Measurements from ENCODE around the gene SLC17A1. TPM values are rescaled to one million over a fixed set of nuclear protein-coding genes. Genes with fewer than 3 reads are reported as not detected.

The SLC17A1 gene
- total and polyA plus RNA-seq, 2 of the 4 experiments (the other 2 are of a cell fraction) = not detected

DNA sequence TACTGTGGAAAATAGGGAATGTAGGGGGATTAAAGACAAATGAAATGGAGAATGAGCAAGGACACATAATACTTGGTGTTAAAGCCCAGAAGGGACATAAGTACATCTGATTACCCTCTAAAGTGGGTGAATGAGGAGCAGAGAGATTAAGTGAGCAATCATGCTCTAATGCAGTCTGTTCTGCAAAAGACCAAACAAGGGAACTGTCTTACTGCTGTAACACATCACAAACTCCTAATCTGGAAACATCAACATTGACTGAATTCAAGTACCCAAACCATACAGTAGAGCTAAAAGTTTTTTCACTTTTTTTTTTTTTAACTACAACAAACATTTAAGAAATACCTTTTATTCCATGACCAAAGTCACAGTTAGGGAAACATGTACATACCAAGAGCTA is 96.6 kb downstream of the SLC17A1 start:
- no peak overlapping the region for H3K9ac ChIP-seq (ENCODE audit: low read depth, low read length)
- no peak for ATAC-seq (ENCODE audit: low read depth)
- no peak overlapping the region for H3K18ac ChIP-seq (ENCODE audit: low read depth, low read length)
- no peak overlapping the region for H4K5ac ChIP-seq (ENCODE audit: low read depth, low read length)
- no peak overlapping the region for H4K8ac ChIP-seq (ENCODE audit: low read depth in 2 of 2, low read length in 2 of 2)
- H2BK20ac ChIP-seq (ENCODE audit: low read depth, low read length) = no peak overlapping the region
- H2AFZ ChIP-seq (replicated peaks; ENCODE audit: low read length, poor library complexity) = no peak overlapping the region
- dilution Hi-C loops (cut with HindIII; ENCODE audit: low sequenced_read_pairs, unreplicated experiment) (no loop called here), intact Hi-C loops (cut with micrococcal nuclease) (no loop called here), in situ Hi-C loops (cut with MboI; ENCODE audit: low sequenced_read_pairs) (no loop called here)
- ChIA-PET CTCF (no interaction called here), POLR2A (ENCODE audit: unreplicated experiment) (no interaction called here)
- H2BK5ac ChIP-seq (ENCODE audit: low read depth, low read length, poor library complexity, severe bottlenecking) = no peak overlapping the region
- H4K91ac ChIP-seq (ENCODE audit: insufficient read depth, low read depth, low read length) = no peak overlapping the region
- H3K79me1 ChIP-seq (ENCODE audit: low read depth in 1 of 2, low read length in 2 of 2) = no peaks in the 10 kb centered on the region
- no TSS peak for BruUV-seq (replicated peaks)
- no peaks in the 10 kb centered on the region for H3K9me3 ChIP-seq (ENCODE audit: control insufficient read depth, insufficient read depth, low read length)
- TF ChIP-seq CEBPB (IDR thresholded peaks at IDR 0.05; ENCODE audit: low read depth, low read length) = no peak
- TF ChIP-seq RCOR1 (IDR thresholded peaks at IDR 0.05; ENCODE audit: insufficient replicate concordance, low read length) = no peak
- no peak for TF ChIP-seq NFE2L2 (IDR thresholded peaks at IDR 0.05; ENCODE audit: low read depth, low read length)
- no peak for TF ChIP-seq FOS (IDR thresholded peaks at IDR 0.05; ENCODE audit: low read depth, low read length)
- TF ChIP-seq, protein P1, sequence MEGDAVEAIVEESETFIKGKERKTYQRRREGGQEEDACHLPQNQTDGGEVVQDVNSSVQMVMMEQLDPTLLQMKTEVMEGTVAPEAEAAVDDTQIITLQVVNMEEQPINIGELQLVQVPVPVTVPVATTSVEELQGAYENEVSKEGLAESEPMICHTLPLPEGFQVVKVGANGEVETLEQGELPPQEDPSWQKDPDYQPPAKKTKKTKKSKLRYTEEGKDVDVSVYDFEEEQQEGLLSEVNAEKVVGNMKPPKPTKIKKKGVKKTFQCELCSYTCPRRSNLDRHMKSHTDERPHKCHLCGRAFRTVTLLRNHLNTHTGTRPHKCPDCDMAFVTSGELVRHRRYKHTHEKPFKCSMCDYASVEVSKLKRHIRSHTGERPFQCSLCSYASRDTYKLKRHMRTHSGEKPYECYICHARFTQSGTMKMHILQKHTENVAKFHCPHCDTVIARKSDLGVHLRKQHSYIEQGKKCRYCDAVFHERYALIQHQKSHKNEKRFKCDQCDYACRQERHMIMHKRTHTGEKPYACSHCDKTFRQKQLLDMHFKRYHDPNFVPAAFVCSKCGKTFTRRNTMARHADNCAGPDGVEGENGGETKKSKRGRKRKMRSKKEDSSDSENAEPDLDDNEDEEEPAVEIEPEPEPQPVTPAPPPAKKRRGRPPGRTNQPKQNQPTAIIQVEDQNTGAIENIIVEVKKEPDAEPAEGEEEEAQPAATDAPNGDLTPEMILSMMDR (conservative IDR thresholded peaks at IDR 0.05; ENCODE audit: low read depth, low read length) = no peak
- no peak for TF ChIP-seq SMC3 (IDR thresholded peaks at IDR 0.05; ENCODE audit: low read depth, low read length)
- no peak for TF ChIP-seq MXI1 (IDR thresholded peaks at IDR 0.05; ENCODE audit: borderline replicate concordance, low read depth, low read length)
- no peak for TF ChIP-seq MAZ (IDR thresholded peaks at IDR 0.05; ENCODE audit: borderline replicate concordance, low read depth, low read length)
- no peak for TF ChIP-seq BHLHE40 (IDR thresholded peaks at IDR 0.05; ENCODE audit: low read depth, low read length)
- TF ChIP-seq MAFK (IDR thresholded peaks at IDR 0.05; ENCODE audit: low read depth, low read length) = no peak
- TF ChIP-seq CHD1 (IDR thresholded peaks at IDR 0.05; ENCODE audit: low read depth, low read length) = no peak
- no peak for TF ChIP-seq POLR2A (IDR thresholded peaks at IDR 0.05; ENCODE audit: low read depth, low read length)
- TF ChIP-seq, protein P2, sequence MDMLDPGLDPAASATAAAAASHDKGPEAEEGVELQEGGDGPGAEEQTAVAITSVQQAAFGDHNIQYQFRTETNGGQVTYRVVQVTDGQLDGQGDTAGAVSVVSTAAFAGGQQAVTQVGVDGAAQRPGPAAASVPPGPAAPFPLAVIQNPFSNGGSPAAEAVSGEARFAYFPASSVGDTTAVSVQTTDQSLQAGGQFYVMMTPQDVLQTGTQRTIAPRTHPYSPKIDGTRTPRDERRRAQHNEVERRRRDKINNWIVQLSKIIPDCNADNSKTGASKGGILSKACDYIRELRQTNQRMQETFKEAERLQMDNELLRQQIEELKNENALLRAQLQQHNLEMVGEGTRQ (IDR thresholded peaks at IDR 0.05; ENCODE audit: low read depth, low read length) = no peak
- no peak for TF ChIP-seq RFX5 (IDR thresholded peaks at IDR 0.05; ENCODE audit: low read depth, low read length)
- TF ChIP-seq, protein P3, sequence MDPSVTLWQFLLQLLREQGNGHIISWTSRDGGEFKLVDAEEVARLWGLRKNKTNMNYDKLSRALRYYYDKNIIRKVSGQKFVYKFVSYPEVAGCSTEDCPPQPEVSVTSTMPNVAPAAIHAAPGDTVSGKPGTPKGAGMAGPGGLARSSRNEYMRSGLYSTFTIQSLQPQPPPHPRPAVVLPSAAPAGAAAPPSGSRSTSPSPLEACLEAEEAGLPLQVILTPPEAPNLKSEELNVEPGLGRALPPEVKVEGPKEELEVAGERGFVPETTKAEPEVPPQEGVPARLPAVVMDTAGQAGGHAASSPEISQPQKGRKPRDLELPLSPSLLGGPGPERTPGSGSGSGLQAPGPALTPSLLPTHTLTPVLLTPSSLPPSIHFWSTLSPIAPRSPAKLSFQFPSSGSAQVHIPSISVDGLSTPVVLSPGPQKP (IDR thresholded peaks at IDR 0.05; ENCODE audit: borderline replicate concordance, low read depth, low read length) = no peak
- no peak overlapping the region for H2AK9ac ChIP-seq (replicated peaks; ENCODE audit: low read depth, low read length, poor library complexity)
- H3K27me3 ChIP-seq (ENCODE audit: control insufficient read depth, insufficient read depth, low read length) = no peaks in the 10 kb centered on the region
- no peak overlapping the region for H3K4me3 ChIP-seq (ENCODE audit: insufficient read depth, low read depth, low read length)
- H3K27ac ChIP-seq (ENCODE audit: insufficient read depth, low read length) = no peak overlapping the region
- no peak overlapping the region for H3K14ac ChIP-seq (replicated peaks; ENCODE audit: low read depth, low read length)
- H4K20me1 ChIP-seq (ENCODE audit: insufficient read depth, low read length) = no peaks in the 10 kb centered on the region
- no peak overlapping the region for H2AK5ac ChIP-seq (ENCODE audit: low read depth, low read length)
- H3K4me1 ChIP-seq (ENCODE audit: control insufficient read depth, insufficient read depth, low read length) = no peaks in the 10 kb centered on the region
- H3K36me3 ChIP-seq (ENCODE audit: control insufficient read depth, insufficient read depth, low read length) = no peaks in the 10 kb centered on the region
- no peaks in the 10 kb centered on the region for H3K9me1 ChIP-seq (ENCODE audit: insufficient read depth, low read length)
- H3K56ac ChIP-seq (ENCODE audit: extremely low read depth, insufficient read depth, low read length) = no peak overlapping the region
- no peak overlapping the region for H2BK15ac ChIP-seq (ENCODE audit: low read depth, low read length)
- no peak overlapping the region for H3K4ac ChIP-seq (ENCODE audit: low read depth, low read length)
- no peak overlapping the region for H3K4me2 ChIP-seq (ENCODE audit: low read depth, low read length)
- H3K23ac ChIP-seq (ENCODE audit: low read depth, low read length) = no peak overlapping the region
- no peak for DNase-seq
- no peak overlapping the region for H2BK120ac ChIP-seq (ENCODE audit: low read depth, low read length)
